ENCODE results near the gene MRPS9.

MRPS9 gene

DNA sequence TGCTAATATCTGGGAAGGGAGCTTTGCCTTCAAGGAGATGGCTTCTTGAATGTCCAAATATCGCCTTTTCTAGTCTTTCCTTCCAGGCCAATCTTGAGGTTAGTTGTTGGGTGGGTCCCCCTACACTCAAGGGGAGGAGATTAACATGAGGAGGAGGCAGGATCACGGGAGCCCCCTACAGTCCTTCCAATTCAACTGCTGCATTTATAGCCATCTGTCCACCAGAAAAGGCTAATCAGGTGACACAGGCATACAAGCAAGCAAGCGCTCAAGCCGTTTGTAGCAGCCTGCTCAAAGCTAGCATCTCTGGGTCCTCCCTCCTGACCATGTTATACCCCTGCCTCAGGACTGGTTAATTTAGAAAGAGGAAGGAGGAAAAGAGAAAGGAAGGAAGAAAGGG lies 87.6 kb downstream of the MRPS9 start:
- DNase-seq (ENCODE audit: low read depth): no peak

DNA sequence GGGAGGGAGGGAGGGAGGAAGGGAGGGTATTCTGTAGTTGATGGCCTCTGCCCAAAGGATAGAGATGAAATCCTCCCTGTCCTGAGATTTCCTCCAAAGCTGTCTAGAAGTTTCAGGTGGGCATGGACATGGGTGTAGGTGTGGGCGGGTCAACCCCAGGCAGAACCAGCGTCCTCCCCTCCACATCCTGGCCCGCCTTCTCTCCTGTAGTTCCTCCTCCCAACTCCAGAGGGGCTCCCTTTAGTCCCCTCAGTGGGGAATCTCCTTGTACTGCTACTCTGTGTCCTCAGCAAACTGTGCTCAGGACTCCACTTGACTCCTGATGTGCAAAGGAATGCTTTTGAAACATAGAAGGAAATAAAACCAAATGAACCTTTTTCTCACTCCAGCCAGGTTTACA lies 88.1 kb downstream of the MRPS9 start:
- DNase-seq (ENCODE audit: low read depth): no peak

DNA sequence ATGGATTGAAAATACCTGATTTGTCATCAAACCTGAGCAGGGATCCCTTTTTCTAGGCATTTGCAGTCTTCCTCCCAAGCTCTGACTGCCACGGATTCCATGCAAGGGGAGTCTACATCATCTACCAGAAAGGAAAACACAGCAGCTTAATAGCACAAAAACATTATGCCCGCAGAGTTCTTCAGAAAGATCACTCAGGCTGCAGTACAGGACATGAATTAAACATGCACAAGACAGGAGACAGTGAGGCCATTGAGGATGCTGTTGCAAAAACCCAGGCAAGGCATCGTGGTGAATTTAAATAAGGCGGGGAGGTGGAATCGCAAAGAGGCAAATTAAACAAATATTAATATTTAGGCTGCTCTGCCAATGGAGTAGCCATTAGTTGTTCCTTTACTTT lies 88.5 kb downstream of the MRPS9 start:
- DNase-seq (ENCODE audit: low read depth): no peak

DNA sequence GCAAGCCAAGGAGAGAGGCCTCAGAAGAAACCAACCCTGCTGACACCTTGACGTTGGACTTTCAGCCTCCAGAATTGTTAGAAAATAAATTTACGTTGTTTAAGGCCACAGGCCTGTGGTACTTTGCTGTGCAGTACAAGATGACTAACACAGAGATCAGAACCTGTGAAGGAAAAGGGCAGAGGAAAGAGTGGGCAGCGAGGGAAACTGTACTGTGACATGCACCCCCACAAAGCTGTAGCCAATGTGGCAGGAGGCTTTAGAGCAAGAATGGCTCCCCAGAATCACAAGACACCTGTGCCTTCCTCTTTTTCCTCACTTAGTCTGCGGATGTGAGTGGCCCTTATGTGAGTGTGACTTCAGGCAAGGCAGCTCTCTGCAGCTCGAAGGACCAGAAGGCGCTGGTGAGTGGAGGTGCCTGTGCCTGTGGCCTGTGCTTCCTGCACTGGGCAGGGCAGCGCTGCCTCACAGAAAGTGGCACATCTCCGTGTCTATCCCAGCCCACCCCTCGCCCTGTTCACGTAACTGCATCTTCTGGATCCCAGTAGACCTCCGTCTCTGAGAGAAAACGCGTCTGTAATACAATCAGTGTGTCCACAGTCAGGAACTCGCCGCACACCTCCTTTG lies 89.5 kb downstream of the MRPS9 start:
- no peak for DNase-seq (ENCODE audit: low read depth)

DNA sequence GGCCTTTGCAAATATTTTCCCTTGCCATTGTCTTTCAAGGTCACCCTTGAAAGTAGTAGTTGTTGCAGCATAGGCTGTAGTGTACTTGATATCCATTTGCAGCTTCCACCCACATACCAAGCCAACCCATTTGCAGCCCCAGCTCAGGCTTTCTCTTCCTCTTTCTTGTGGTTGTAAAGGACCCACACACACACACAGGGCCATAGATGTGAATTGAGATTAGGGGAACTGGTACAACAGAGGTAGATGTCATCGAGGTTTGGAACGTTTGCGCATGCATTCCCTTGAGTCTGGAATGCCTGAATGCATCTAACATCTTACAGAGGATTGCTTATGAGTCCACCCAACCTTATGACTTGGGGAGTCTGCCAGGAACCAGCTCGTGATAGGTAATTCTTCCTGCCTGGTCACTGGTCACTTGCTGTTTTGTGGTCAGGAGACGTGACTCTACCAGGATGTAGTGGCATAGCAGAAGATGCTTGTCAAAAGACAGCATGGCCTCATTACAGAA lies 91.9 kb downstream of the MRPS9 start:
- no peak for DNase-seq (ENCODE audit: low read depth)

DNA sequence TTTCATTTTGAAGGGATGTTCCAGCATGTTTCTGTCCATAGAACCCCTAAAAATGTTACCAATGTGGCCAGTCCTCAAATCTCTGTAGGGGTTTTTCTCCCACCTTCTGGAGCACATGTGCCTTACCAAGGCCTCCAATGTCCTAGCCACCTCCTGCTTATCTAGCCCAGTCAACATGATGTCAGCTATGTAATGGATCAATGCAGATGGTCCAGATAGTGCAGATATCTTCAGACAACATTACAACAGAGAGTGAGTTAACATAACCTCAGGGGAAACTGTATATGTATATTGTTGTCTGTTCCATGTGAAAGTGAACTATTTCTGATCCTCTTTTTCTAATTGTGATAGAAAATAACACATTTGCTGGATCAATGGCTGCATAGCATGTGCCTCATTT lies 92.7 kb downstream of the MRPS9 start:
- DNase-seq (ENCODE audit: low read depth): no peak

DNA sequence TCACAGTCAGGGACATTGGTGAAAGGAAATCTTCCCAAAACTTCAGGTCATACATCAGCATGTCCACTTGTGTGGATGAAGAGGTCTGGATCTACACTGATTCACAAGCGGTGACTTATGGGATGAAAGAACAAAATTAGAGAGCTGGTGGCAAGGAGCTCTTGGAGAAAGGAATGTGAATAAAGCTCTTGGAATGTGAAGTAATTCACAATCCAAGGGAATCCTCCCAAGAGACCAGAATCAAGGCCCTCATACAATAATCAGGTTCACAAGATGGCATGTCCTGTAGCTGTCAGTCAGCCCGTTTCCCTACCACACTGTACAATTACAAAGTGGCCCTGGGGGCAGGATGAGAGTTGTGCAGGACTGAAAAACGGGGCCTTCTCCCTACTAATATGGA lies 96.2 kb downstream of the MRPS9 start:
- no peak for DNase-seq (ENCODE audit: low read depth)

DNA sequence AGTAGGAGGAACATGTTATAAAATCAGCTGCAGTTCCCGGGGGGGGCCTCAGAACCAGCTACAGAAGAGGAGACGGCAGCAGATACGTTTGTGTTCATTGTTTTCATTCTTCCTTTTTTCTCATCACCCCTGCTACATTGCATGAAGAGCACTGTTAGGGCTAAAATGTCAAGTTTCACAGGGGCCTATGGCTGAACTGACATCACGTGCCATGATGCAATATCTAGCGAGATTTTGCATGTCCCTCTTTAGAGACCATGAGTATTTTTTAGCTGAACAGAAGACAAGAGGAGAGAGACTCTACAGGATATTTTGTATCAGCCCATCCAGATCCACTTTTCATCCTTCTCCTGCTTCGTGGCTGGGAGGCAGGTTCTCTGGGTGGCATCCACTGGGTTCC lies 97.6 kb downstream of the MRPS9 start:
- DNase-seq (ENCODE audit: low read depth): no peak

DNA sequence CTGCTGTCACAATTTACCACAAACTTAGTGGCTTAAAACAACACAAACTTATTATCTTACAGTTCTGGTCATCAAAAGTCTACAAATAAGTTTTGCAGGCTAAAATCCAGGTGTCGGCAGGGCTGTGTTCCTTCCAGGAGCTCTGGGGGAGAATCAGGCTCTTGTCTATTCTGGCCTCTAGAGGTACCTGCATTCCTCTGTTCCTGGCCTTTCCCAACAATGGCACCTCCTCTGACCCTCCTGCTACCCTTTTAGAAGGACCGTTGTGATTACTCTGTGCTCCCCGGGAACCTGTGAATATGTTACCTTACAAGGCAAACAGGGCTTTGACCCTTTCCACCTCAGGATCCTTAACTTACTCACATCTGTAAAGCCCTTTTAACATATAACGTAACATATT lies 98.5 kb downstream of the MRPS9 start:
- no peak for DNase-seq (ENCODE audit: low read depth)

DNA sequence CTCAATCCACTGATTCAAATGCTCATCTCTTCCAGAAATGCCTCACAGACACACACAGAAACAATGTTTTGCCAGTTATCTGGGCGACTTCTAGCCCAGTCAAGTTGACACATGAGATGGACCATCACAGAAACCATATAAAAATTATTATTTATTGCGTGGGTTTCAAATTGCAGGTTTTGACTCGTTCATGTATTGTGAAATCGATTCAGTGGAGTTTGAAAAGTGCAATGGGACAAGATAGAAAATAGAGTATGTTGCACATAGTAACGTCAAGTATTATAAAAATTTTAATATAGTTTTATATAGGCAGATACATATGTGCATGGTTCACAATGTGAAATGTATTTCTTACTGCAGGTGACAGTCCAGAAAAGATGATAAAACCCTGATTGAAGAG lies 100.8 kb downstream of the MRPS9 start:
- DNase-seq (ENCODE audit: low read depth): no peak

DNA sequence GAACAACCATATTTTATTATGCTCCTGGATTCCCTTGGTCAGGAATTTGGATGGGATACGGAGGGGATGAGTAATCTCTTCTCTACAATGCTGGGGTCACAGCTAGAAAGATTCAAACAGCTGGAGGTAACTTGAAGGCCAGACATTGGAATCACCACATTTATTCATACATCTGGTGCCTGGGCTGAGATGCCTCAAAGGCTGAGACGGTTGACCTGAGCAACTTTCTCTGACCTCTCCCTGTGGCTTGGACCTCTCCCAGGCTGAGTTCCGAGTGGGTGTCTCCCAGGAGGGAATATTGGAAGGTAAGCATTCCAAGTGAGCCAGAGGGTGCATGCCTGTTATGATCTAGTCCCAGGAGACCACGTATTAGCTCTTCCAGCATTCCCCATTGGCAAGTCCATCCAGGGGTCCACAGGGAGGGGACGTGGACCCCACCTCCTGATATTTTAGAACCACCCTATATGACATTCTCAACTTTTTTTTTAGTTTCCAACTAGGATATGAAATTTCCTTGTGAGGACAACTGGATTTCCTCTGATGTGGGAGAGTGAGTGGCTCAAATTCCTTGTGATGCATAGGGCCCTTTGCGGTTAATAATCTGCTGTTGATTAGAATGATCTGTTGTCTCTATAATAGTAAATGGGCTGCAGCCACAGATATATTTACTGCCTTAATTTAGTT lies 101.8 kb downstream of the MRPS9 start:
- DNase-seq (ENCODE audit: low read depth): no peak

DNA sequence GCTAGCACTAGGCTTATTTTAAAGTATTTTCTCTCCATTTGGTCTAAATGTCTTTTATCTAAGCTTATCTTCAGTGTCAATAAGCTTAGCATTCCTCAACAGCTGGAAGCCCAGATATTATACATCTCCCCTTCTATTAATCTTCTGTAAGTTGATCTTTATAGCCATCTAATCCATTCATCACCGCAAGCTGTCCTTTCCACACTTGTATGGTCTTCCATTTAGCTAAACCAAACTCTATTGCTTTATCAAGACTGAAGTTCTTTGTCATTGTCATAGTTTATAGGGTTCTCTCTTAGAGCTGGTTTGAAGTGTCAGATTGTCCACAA lies 102.3 kb downstream of the MRPS9 start:
- no peak for DNase-seq (ENCODE audit: low read depth)

DNA sequence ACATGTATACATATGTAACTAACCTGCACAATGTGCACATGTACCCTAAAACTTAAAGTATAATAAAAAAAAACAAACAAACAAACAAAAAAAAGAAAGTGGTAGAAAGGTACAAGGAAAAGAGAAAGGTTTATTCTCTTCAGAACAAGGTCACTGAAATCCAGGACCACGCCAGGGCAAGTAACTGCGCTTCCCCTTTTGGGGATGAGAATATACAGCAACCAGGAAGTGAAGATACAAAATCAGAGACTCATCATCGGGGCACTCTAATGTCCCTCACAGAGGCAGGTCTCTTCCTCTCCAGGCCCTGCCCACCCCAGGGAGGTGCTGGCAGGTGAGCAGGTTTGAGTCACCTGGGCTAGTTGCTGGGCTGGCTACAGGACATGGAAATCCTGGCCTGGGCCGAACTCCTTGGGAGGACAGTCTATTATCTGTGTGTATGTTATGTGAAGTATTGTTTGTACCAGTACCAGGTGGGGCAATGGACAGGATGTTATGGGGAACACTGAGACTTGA lies 103.3 kb downstream of the MRPS9 start:
- no peak for DNase-seq (ENCODE audit: low read depth)

DNA sequence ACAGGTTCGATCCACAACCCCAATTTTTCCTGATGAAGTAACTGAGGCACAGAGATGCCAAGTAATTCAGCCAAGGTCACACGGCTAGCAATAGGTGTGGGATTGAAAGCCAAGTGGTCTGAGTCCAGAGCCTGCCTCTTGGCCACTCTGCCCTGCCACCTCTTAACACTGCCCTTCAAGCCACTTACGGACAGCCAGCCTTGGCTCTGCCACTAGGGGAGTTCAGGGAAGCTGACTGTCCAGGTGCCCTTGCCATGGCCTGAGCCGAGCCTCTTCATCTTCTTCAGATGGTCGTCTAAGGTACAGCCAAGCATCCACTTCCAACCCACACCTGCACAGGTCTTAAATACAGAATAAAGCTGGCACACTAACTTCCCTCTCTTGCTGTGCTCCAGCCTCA lies 104.4 kb downstream of the MRPS9 start:
- DNase-seq (ENCODE audit: low read depth): no peak

DNA sequence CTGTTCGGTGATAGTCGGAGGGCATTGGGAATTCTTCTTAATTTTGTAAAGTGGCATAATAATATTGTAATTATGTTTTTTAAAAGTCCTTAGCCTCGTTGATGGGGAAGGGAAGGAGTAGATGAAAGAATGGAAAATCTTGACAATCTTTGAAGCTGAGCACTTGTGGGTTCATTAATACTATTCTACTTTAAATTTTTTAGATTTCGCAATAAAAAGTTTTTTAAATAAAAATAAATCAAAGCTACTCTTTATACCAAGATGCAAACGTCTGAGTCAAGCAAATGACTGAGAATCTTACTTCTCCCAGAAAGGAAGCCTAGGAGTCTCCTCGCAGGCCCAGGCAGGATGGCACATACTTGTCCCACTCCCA lies 105.2 kb downstream of the MRPS9 start:
- DNase-seq (ENCODE audit: low read depth): no peak

DNA sequence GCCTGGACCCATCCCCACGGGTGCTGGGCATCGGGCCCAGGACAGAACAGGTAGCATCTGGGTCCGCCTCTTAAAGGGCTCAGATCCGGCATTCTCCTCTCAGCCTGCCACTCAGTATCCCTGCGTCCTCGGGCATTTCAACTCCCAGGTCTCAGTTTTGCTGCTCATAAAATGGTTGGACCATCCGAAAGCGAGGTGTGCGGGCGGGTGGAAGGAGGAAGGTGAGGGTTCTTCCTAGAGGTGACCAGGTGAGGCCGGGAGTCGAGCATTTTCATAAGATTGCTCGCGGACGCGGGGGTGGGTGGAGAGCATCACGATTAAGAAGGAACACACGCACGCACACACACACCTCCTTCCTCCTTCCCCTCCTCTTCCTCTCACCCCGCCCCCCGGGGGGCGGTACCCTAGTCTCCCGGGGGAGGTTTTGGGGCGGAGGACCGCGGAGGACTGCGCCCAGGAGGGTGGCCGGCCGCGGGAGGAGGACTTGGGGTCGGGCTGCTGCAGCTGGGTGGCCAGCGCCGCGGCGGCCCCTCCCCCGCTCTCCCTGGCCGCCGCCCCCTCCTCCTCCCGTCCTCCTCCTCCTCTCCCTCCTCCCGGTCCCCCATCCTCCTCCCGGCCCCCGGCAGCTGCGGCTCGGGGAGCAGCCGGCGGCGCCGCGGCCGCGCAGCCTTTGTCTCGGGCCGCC lies 105.7 kb downstream of the MRPS9 start:
- DNase-seq (ENCODE audit: low read depth): no peak

DNA sequence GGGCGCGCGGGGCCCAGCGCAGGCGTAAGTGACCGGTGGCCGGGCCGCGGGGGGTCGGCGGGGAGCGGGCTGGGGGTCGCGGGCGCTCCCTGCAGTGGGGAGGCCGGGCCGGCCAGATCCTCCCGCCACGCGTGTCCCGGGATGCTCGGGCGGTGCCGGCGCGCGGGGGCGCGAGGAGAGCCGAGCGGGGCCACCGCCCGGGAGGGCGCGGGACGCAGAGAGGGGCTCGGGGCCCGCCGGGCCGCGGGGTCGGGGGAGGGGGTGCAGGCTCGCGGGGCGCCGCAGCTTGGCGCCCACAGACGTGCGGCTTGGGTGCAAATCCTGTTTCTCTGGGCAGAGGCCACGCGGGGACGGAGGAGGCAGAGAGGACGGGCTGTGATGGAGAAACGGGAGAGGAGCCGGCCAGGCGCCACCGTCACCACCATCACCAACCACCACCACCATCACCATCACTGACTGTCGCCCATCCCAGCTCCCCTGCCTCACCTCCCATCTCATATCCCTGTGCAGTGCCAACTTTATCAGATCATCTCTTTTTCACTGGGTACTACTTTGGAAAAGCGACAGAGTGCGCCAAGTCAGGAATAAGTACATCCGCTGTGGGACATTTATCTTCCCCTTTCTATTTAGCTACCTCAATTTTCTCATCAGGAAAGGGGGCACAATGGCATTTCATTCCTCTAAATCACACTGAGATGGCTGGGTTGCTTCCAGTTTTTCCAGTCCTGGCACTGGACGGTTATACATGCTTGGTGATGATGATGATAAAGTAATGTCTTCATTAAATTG lies 106.5 kb downstream of the MRPS9 start:
- DNase-seq (ENCODE audit: low read depth): no peak

DNA sequence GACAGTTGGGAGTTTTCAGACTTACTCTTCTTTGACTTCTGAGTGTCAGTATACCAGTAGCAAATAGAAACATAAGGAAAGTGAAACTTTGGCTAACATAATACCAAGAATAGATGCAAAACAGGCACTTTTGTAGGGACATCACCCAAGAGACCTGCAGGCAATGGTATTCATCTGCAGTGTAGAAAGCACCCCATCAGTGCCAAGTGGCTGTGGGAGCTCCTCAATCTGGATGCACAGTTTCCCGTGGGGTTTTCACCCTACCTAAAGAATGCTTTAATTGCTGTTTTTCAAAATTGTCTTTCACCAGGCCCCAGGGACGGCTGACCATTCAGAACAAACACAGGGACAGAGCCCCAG lies 107.1 kb downstream of the MRPS9 start:
- no peak for DNase-seq (ENCODE audit: low read depth)

DNA sequence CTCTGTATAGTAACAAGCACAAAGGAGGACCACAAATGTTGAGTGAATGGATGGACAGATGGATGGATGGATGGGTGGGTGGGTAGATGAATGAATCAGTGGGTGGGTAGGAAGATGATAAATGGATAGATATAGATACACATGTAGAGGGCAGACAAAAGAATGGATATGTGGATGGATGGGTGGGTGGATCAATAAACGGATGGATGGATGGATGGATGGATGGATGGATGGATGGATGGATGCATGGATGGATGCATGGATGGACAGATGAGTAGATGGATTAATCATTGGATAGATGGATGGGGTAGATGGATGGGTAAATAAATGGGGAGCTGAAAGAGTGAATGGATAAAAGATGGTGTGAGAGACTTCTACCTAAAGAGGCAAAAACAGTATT lies 111.4 kb downstream of the MRPS9 start:
- DNase-seq (ENCODE audit: low read depth): no peak

Measured in stimulated activated CD8-positive, alpha-beta memory T cell treated with anti-CD3 and anti-CD28 coated beads, Interleukin-15, amount 100 ng/mL, for 24 hours (primary cell).